Measurements from ENCODE around the gene ATR.

Gene ATR

GRCh38 chr3:142601713-142602112, 23.2 kb upstream of the ATR start:
- Histone ChIP-seq H3K9me2 (replicated peaks; ENCODE audit: low read depth, low read length) (no peaks in the 10 kb centered on the region), H3K27me3 (ENCODE audit: insufficient read depth, low read length, poor library complexity, severe bottlenecking) (no peaks in the 10 kb centered on the region), H4K20me1 (ENCODE audit: insufficient read depth, low read length, poor library complexity, severe bottlenecking) (no peaks in the 10 kb centered on the region), H3K9me3 (ENCODE audit: insufficient read depth, low read depth, low read length) (no peaks in the 10 kb centered on the region), H2AFZ (ENCODE audit: low read length) (no peak overlapping the region), H3K9ac (ENCODE audit: low read depth, low read length, poor library complexity, severe bottlenecking) (no peak overlapping the region), H3K4me1 (ENCODE audit: insufficient read depth, low read length, poor library complexity, severe bottlenecking) (peaks cover 24% of the 10 kb centered on the region), H3K4me2 (ENCODE audit: low read depth, low read length, poor library complexity, severe bottlenecking) (no peak overlapping the region), H3K4me3 (ENCODE audit: low read length, poor library complexity, severe bottlenecking) (no peak overlapping the region), H3K79me2 (ENCODE audit: insufficient read depth, low read length) (peaks cover 24% of the 10 kb centered on the region; the same call in 1 of the 2 replicates), H3F3A (ENCODE audit: low read depth) (no peaks in the 10 kb centered on the region), H3K36me3 (ENCODE audit: insufficient read depth, low read length) (no peaks in the 10 kb centered on the region)
- TF ChIP-seq CTCF (conservative IDR thresholded peaks at IDR 0.05; ENCODE audit: low read length) (no peak), EZH2phosphoT487 (IDR thresholded peaks at IDR 0.05; ENCODE audit: borderline replicate concordance) (no peak)

DNA sequence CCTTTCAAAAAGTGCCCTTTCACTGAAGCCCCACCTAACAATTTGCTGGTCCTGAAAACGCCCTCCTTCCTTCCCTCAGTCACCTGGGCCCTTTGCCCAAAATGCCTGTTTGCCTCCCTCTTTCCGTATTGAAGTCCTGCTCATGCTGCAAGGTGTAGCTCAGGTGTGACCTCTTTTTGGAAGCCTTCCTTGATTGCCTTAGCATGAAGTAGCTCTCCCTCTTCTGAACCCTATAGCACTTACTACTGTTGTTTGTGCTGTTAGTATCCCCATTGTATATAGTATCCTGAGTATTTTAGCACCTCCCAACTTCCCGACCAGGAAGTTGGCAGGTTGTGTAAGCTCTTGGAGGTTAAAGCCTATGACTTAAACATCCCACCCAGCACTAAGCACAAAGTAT, 19.4 kb upstream of the ATR start:
- peak overlapping the region; percentile 92 for H3K4me2 ChIP-seq (ENCODE audit: low read depth, low read length, poor library complexity, severe bottlenecking)
- no peaks in the 10 kb centered on the region for H3F3A ChIP-seq (ENCODE audit: low read depth)
- H3K27me3 ChIP-seq (ENCODE audit: insufficient read depth, low read length, poor library complexity, severe bottlenecking), result no peaks in the 10 kb centered on the region
- H3K9me3 ChIP-seq (ENCODE audit: insufficient read depth, low read depth, low read length), result no peaks in the 10 kb centered on the region
- H4K20me1 ChIP-seq (ENCODE audit: insufficient read depth, low read length, poor library complexity, severe bottlenecking), result no peaks in the 10 kb centered on the region
- peaks cover 27% of the 10 kb centered on the region; the same call in 1 of the 2 replicates for H3K79me2 ChIP-seq (ENCODE audit: insufficient read depth, low read length)
- H3K4me3 ChIP-seq (ENCODE audit: low read length, poor library complexity, severe bottlenecking), result peak overlapping the region; percentile 85
- no peak for TF ChIP-seq EZH2phosphoT487 (IDR thresholded peaks at IDR 0.05; ENCODE audit: borderline replicate concordance)
- no peak for TF ChIP-seq CTCF (conservative IDR thresholded peaks at IDR 0.05; ENCODE audit: low read length)
- H2AFZ ChIP-seq (ENCODE audit: low read length), result peak overlapping the region; percentile 6
- H3K9ac ChIP-seq (ENCODE audit: low read depth, low read length, poor library complexity, severe bottlenecking), result peak overlapping the region; percentile 77
- H3K36me3 ChIP-seq (ENCODE audit: insufficient read depth, low read length), result no peaks in the 10 kb centered on the region
- H3K4me1 ChIP-seq (ENCODE audit: insufficient read depth, low read length, poor library complexity, severe bottlenecking), result peaks cover 27% of the 10 kb centered on the region
- H3K9me2 ChIP-seq (replicated peaks; ENCODE audit: low read depth, low read length), result no peaks in the 10 kb centered on the region

- peak overlapping the region; percentile 92 for H3K4me2 ChIP-seq (ENCODE audit: low read depth, low read length, poor library complexity, severe bottlenecking)
- H3K9ac ChIP-seq (ENCODE audit: low read depth, low read length, poor library complexity, severe bottlenecking), result peak overlapping the region; percentile 77
- H2AFZ ChIP-seq (ENCODE audit: low read length), result peak overlapping the region; percentile 100
- H4K20me1 ChIP-seq (ENCODE audit: insufficient read depth, low read length, poor library complexity, severe bottlenecking), result no peaks in the 10 kb centered on the region
- TF ChIP-seq EZH2phosphoT487 (IDR thresholded peaks at IDR 0.05; ENCODE audit: borderline replicate concordance), result no peak
- TF ChIP-seq CTCF (conservative IDR thresholded peaks at IDR 0.05; ENCODE audit: low read length), result no peak
- peaks cover 25% of the 10 kb centered on the region for H3K4me1 ChIP-seq (ENCODE audit: insufficient read depth, low read length, poor library complexity, severe bottlenecking)
- H3K79me2 ChIP-seq (ENCODE audit: insufficient read depth, low read length), result peaks cover 27% of the 10 kb centered on the region; the same call in 1 of the 2 replicates
- no peaks in the 10 kb centered on the region for H3K36me3 ChIP-seq (ENCODE audit: insufficient read depth, low read length)
- no peaks in the 10 kb centered on the region for H3K27me3 ChIP-seq (ENCODE audit: insufficient read depth, low read length, poor library complexity, severe bottlenecking)
- no peaks in the 10 kb centered on the region for H3K9me3 ChIP-seq (ENCODE audit: insufficient read depth, low read depth, low read length)
- H3F3A ChIP-seq (ENCODE audit: low read depth), result no peaks in the 10 kb centered on the region
- H3K4me3 ChIP-seq (ENCODE audit: low read length, poor library complexity, severe bottlenecking), result peak overlapping the region; percentile 85
- no peaks in the 10 kb centered on the region for H3K9me2 ChIP-seq (replicated peaks; ENCODE audit: low read depth, low read length)
Observed at GRCh38 chr3:142596726-142597088, 18.2 kb upstream of the ATR start.
